Neuronal stem cell (in vitro differentiated cells): ENCODE data around the gene ETFB.
A peak's percentile ranks its signal among the peaks of the same experiment; 100 is the strongest.

Source experiments
- DNase-seq: peaks from one replicate; pipeline ENCODE4 v3.0.0-alpha.2; 2013; ENCODE audit warnings: low spot score
- H2AFZ ChIP-seq: one replicate; pipeline ENCODE4 v1.6.1; 2013; ENCODE audit warnings: mild to moderate bottlenecking, low read length, inconsistent platforms
- H2AK5ac ChIP-seq: 2 replicates; pipeline ENCODE4 v1.6.1; 2013; ENCODE audit warnings: low read depth, mild to moderate bottlenecking, inconsistent platforms, low read length, moderate library complexity, mixed read lengths
- H2BK120ac ChIP-seq: 2 replicates; pipeline ENCODE4 v1.6.1; 2013; ENCODE audit warnings: low read depth, mild to moderate bottlenecking, inconsistent platforms, low read length, moderate library complexity, mixed read lengths
- H2BK12ac ChIP-seq: one replicate; pipeline ENCODE4 v1.6.1; 2013; ENCODE audit warnings: low read length, inconsistent platforms
- H2BK15ac ChIP-seq: 2 replicates; pipeline ENCODE4 v1.6.1; 2013; ENCODE audit warnings: mild to moderate bottlenecking, low read length, inconsistent platforms, mixed read lengths
- H2BK5ac ChIP-seq: one replicate; pipeline ENCODE4 v1.6.1; 2013; ENCODE audit warnings: inconsistent platforms, mild to moderate bottlenecking, low read length, moderate library complexity
- H3K14ac ChIP-seq: one replicate; pipeline ENCODE4 v1.6.1; 2013; ENCODE audit warnings: low read length, inconsistent platforms
- H3K18ac ChIP-seq: 2 replicates; pipeline ENCODE4 v1.6.1; 2013; ENCODE audit warnings: low read length, inconsistent platforms
- H3K23ac ChIP-seq: 2 replicates; pipeline ENCODE4 v1.6.1; 2013; ENCODE audit warnings: low read depth, mild to moderate bottlenecking, mixed read lengths, low read length, inconsistent platforms; ENCODE audit not compliant: poor library complexity
- H3K27ac ChIP-seq: replicated peaks from 3 replicates; pipeline ENCODE4 v1.5.1; 2013; ENCODE audit warnings: low read length, inconsistent platforms
- H3K27me3 ChIP-seq, 3 experiments: 2 replicates each; pipeline ENCODE4 v1.6.1; 2013; ENCODE audit warnings: low read length in 3 of 3, mild to moderate bottlenecking in 2 of 3, inconsistent platforms in 1 of 3, low read depth in 1 of 3, mixed read lengths in 1 of 3, moderate library complexity in 1 of 3; ENCODE audit not compliant: control insufficient read depth in 3 of 3, insufficient read depth in 3 of 3
- H3K36me3 ChIP-seq, 2 donors: replicated peaks in 1 of 2; 2 replicates each; pipeline ENCODE4 v1.6.1; 2013; ENCODE audit warnings: low read length in 2 of 2; ENCODE audit not compliant: control insufficient read depth in 2 of 2, insufficient read depth in 2 of 2
- H3K4ac ChIP-seq: 2 replicates; pipeline ENCODE4 v1.6.1; 2013; ENCODE audit warnings: inconsistent platforms, mild to moderate bottlenecking, low read length, moderate library complexity
- H3K4me1 ChIP-seq, 2 donors: 1 replicate in 1 of 2; 2 replicates in 1 of 2; pipeline ENCODE4 v1.6.1; 2013; ENCODE audit warnings: low read length in 2 of 2, low read depth in 1 of 2; ENCODE audit not compliant: control insufficient read depth in 2 of 2, insufficient read depth in 1 of 2
- H3K4me2 ChIP-seq: one replicate; pipeline ENCODE4 v1.6.1; 2013; ENCODE audit warnings: mild to moderate bottlenecking, low read length, inconsistent platforms; ENCODE audit not compliant: insufficient read depth, poor library complexity, severe bottlenecking
- H3K4me3 ChIP-seq, 2 donors: 2 replicates each; pipeline ENCODE4 v1.5.1; 2013; ENCODE audit warnings: low read length in 2 of 2, mild to moderate bottlenecking in 2 of 2, inconsistent platforms in 1 of 2, moderate library complexity in 1 of 2
- H3K79me1 ChIP-seq: one replicate; pipeline ENCODE4 v1.6.1; 2013; ENCODE audit warnings: low read depth, mild to moderate bottlenecking, inconsistent platforms, low read length, moderate library complexity
- H3K9ac ChIP-seq: one replicate; pipeline ENCODE4 v1.6.1; 2013; ENCODE audit warnings: mild to moderate bottlenecking, low read depth, low read length, inconsistent platforms; ENCODE audit not compliant: poor library complexity
- H3K9me3 ChIP-seq, 2 donors: replicated peaks in 1 of 2; 2 replicates each; pipeline versions ENCODE3 to v1.6.1; 2013; ENCODE audit warnings: low read length in 2 of 2, mild to moderate bottlenecking in 2 of 2, inconsistent platforms in 1 of 2, low read depth in 1 of 2, mixed read lengths in 1 of 2, moderate library complexity in 1 of 2; ENCODE audit not compliant: control insufficient read depth in 2 of 2, insufficient read depth in 1 of 2
- H4K8ac ChIP-seq: one replicate; pipeline ENCODE4 v1.6.1; 2013; ENCODE audit warnings: low read depth, mild to moderate bottlenecking, inconsistent platforms, low read length, moderate library complexity
- H4K91ac ChIP-seq: one replicate; pipeline ENCODE4 v1.6.1; 2013; ENCODE audit warnings: low read length, low read depth, mild to moderate bottlenecking, inconsistent platforms; ENCODE audit not compliant: poor library complexity
- WGBS, 2 donors: extraction: QIAGEN DNeasy Blood & Tissue Kit; methylation state at CpG; one replicate each; pipeline ENCODE4 v1.1.7; 2013; ENCODE audit warnings: missing lambda C conversion rate in 2 of 2, mixed read lengths in 1 of 2; ENCODE audit not compliant: insufficient read length in 2 of 2, insufficient replicate concordance in 1 of 2; ENCODE audit errors: extremely low coverage in 2 of 2; 5-methylcytosine and 5-hydroxymethylcytosine counted together

ETFB gene

DNA sequence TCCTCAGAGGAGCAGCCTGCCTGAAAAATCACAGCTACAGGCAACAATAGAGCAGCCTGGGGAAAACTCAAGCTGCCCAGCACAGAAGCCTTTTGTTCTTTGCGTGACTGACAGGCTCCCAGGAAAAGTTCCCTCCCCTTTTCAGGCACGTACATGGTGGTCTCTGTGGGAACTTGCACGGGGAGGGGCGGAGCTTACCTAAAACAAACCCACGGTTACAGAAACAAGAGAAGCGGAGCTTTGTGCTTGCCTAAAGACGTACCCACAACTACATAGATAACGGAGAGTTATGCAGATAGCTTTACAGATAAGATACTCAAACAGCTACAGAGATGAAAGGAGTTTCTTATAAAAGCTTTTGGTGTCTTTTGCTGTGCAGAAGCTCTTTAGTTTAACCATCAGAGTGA is 11.4 kb downstream of the ETFB start:
- Histone ChIP-seq H3K4me1 (peaks cover 9% of the 10 kb centered on the region in 2 donors), H2BK12ac (no peak overlapping the region), H3K9me3 (no peaks in the 10 kb centered on the region), H2BK120ac (no peak overlapping the region), H3K4me2 (peak overlapping the region; percentile 51), H3K36me3 (peaks cover 0 to 2% of the 10 kb centered on the region in 2 donors), H3K27me3 (no peaks in the 10 kb centered on the region), H3K18ac (no peak overlapping the region), H3K23ac (no peak overlapping the region), H2AK5ac (no peak overlapping the region), H3K9ac (no peak overlapping the region), H3K27ac (peak overlapping the region; percentile 68), H2AFZ (peak overlapping the region; percentile 88), H3K79me1 (no peaks in the 10 kb centered on the region), H2BK5ac (no peak overlapping the region), H3K4me3 (peak overlapping the region in 1 of 2 donors; percentile 28), H2BK15ac (no peak overlapping the region), H4K91ac (no peak overlapping the region), H3K4ac (no peak overlapping the region), H4K8ac (no peak overlapping the region), H3K14ac (no peak overlapping the region)
- peak; percentile 87 for DNase-seq
- no CpG with 5 or more reads among the region's 8 CpGs for WGBS, 2 donors

DNA sequence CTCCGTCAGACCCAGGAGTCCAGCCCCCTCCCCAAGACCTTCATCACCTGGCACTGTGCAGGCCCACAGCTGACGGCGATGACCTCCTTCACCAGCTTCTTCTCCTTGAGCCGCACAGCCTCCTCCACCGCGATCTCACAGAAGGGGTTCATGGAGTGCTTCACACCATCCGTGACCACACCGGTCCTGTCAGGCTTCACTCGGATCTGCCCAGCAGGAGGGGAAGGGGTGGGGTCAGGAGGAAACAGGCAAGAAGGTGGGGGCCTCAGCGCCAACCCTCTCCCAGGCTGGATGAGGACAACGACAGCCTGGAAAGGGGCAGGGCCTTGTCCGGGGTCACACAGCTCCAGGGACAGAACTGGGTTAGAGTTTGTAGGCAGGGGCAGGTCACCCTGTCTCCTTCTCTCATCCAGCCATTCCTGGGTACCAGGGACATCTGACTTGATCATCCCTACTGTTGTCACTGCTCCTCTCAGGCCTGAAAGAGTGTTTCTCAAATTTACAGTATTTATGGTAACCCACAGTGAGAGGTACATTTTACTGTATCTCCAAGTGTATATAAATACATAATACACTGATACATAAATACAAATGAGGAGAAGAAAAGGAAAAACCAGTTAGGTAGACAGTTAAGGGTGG is 12.0 kb downstream of the ETFB start:
- peak overlapping the region; percentile 68 for H3K27ac ChIP-seq
- H3K27me3 ChIP-seq = no peaks in the 10 kb centered on the region
- H3K14ac ChIP-seq = no peak overlapping the region
- peaks cover 9% of the 10 kb centered on the region in 2 donors for H3K4me1 ChIP-seq
- no peak overlapping the region for H2BK120ac ChIP-seq
- no CpG with 5 or more reads among the region's 12 CpGs for WGBS, 2 donors
- H2BK5ac ChIP-seq = peak overlapping the region; percentile 97
- H2AK5ac ChIP-seq = peak overlapping the region; percentile 95
- H2BK12ac ChIP-seq = peak overlapping the region; percentile 59
- H3K79me1 ChIP-seq = no peaks in the 10 kb centered on the region
- H3K18ac ChIP-seq = peak overlapping the region; percentile 94
- peak overlapping the region; percentile 93 for H2BK15ac ChIP-seq
- peak overlapping the region; percentile 13 for H3K4ac ChIP-seq
- H4K8ac ChIP-seq = no peak overlapping the region
- H3K9ac ChIP-seq = peak overlapping the region; percentile 83
- H3K4me2 ChIP-seq = peak overlapping the region; percentile 51
- H3K36me3 ChIP-seq = peaks cover 0 to 2% of the 10 kb centered on the region in 2 donors
- H2AFZ ChIP-seq = peak overlapping the region; percentile 65
- H4K91ac ChIP-seq = no peak overlapping the region
- H3K23ac ChIP-seq = peak overlapping the region; percentile 8
- no peaks in the 10 kb centered on the region for H3K9me3 ChIP-seq
- peak overlapping the region; percentile 16 to 32 for H3K4me3 ChIP-seq
- no peak for DNase-seq

DNA sequence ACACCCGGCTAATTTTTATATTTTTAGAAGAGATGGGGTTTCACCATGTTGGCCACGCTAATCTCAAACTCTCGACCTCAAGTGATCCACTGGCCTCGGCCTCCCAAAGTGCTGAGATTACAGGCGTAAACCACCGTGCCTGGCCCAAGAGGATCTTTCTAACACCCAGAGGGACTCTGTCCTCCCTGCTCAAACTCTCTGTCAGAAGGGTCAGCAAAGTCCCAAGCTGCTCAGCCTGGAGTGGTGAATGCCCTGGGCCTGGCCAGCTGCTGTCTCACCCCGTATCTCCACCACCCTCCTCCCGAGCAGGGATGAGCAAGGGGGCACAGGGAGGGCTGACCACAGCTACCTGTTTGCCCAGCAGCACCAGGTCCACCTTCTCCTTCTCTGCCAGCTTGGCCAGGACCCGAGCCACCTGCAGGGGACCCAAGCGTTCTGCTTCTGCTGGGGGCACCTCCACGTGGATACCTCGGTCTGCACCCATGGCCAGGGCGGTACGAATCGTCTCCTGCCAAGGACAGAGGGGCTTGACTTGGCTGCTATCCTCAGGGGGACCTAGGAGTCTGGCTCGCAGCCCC is 13.3 kb downstream of the ETFB start:
- H2BK12ac ChIP-seq = peak overlapping the region; percentile 5

DNA sequence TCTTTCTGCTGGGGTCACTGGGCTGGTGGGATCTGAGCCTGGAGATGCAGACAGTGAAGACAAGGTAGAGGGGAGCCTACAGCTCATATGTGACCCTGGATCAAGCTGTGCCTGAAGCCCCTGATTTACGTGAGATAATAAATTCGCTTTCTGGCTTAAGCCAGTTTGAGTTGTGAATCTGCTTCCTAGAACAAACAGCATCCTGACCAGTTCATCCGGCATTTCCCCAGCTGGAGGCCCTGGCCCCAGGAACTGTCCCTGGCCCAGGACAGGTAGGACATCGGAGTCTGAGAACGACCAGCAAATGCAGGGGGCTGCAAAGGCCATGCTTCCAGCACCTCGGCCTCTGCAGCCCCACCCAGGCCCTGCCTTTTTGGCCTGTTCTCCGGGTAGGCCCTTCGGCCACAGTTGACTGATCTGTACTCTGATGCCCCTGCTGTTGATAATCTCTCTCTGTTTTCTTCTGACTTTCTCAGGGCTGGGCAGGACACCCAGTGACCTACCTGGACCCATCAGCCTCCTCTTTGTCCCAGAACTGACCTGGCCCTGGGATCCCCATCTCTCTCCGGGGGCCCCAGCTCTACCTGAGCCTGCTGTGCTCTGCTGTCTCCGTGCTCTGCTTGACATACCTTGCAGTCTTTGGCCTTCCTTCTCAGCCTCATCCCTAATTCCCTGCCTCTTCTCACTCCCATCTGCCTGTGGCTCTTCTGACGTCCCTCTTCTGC is 14.8 kb downstream of the ETFB start:
- H2AK5ac ChIP-seq = peak overlapping the region; percentile 66
- no peak overlapping the region for H3K23ac ChIP-seq
- WGBS, 2 donors = no CpG with 5 or more reads among the region's 11 CpGs
- no peak overlapping the region for H3K9ac ChIP-seq
- no peaks in the 10 kb centered on the region for H3K79me1 ChIP-seq
- H3K9me3 ChIP-seq = no peaks in the 10 kb centered on the region
- H3K4me2 ChIP-seq = no peak overlapping the region
- H3K27ac ChIP-seq = no peak overlapping the region
- H3K4me3 ChIP-seq = no peak overlapping the region
- no peaks in the 10 kb centered on the region for H3K27me3 ChIP-seq
- peak overlapping the region; percentile 77 for H2BK5ac ChIP-seq
- H3K4me1 ChIP-seq = peaks cover 9% of the 10 kb centered on the region in 2 donors
- H2BK12ac ChIP-seq = no peak overlapping the region
- H4K8ac ChIP-seq = no peak overlapping the region
- no peak for DNase-seq
- peak overlapping the region; percentile 18 for H3K18ac ChIP-seq
- H4K91ac ChIP-seq = no peak overlapping the region
- H3K36me3 ChIP-seq = peaks cover 2 to 6% of the 10 kb centered on the region in 2 donors
- no peak overlapping the region for H2BK120ac ChIP-seq
- H2AFZ ChIP-seq = no peak overlapping the region
- H3K4ac ChIP-seq = no peak overlapping the region
- no peak overlapping the region for H3K14ac ChIP-seq
- H2BK15ac ChIP-seq = no peak overlapping the region

More for the DNA sequence above, 13.3 kb downstream of the ETFB start:
- Histone ChIP-seq H3K4me2 (no peak overlapping the region), H3K4ac (peak overlapping the region; percentile 43), H3K4me1 (peaks cover 9% of the 10 kb centered on the region in 2 donors), H4K91ac (no peak overlapping the region), H2BK15ac (peak overlapping the region; percentile 71), H3K27ac (no peak overlapping the region), H2BK120ac (no peak overlapping the region), H3K36me3 (peaks cover 2 to 3% of the 10 kb centered on the region in 2 donors), H3K9me3 (no peaks in the 10 kb centered on the region), H2AFZ (no peak overlapping the region), H3K27me3 (no peaks in the 10 kb centered on the region), H4K8ac (no peak overlapping the region), H3K18ac (peak overlapping the region; percentile 88), H3K23ac (no peak overlapping the region), H2AK5ac (peak overlapping the region; percentile 77), H3K4me3 (no peak overlapping the region), H2BK5ac (no peak overlapping the region), H3K9ac (no peak overlapping the region), H3K79me1 (no peaks in the 10 kb centered on the region), H3K14ac (no peak overlapping the region)
- no CpG with 5 or more reads among the region's 16 CpGs for WGBS, 2 donors
- no peak for DNase-seq
